ENCODE results near the gene ZMIZ1. TPM values are rescaled to one million over a fixed set of nuclear protein-coding genes. Genes with fewer than 3 reads are reported as not detected.

Gene ZMIZ1
- total RNA-seq, 2 experiments from 2014 or later: 38.3 to 41.6 TPM

- POLR2A ChIA-PET: no interaction called here
- CTCF ChIA-PET: interaction anchor here (1.0 kb wide), 1 partner anchor 15 kb away, joined by 3 read pairs; no protein-coding TSS in a partner anchor
Observed at GRCh38 chr10:79158004-79158340, 89.2 kb downstream of the ZMIZ1 start.

GRCh38 chr10:79158402-79159097, 89.8 kb downstream of the ZMIZ1 start:
- ChIA-PET CTCF (interaction anchor here (1.0 kb wide), 1 partner anchor 14 kb away, joined by 3 read pairs; no protein-coding TSS in a partner anchor), POLR2A (no interaction called here)

DNA sequence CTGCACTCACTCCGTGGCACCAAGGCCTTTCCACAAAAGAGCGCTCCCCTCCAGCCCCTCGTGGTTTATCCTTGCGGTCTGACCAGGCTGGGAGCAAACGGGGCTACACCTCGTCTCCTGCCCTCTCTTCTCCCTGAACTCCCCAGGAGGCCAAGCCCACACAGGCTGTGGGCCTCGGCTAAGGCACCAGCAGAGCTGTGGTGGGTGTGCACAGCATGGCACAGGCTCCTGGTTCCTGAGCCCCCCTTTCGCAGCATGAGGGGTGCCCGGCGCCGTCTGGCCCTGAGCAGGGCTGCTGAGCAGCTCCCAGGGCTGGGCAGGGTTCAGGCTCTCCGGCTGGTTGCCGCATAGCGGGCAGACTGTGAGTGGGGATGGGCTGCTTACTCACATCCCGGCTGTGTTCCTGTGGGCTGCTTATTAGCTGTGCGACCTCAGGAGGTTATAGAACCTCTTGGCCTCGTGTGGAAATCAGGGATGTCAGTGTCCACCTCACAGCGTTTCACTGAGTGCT, 90.4 kb downstream of the ZMIZ1 start:
- CTCF ChIA-PET: no interaction called here
- POLR2A ChIA-PET: no interaction called here

GRCh38 chr10:79159785-79160184, 91.0 kb downstream of the ZMIZ1 start:
- ChIA-PET POLR2A (interaction anchor here (0.5 kb wide), 1 partner anchor 198 kb away, joined by 4 read pairs; no protein-coding TSS in a partner anchor), CTCF (no interaction called here)

- CTCF ChIA-PET: no interaction called here
- POLR2A ChIA-PET: interaction anchor here (0.5 kb wide), 1 partner anchor 197 kb away, joined by 4 read pairs; no protein-coding TSS in a partner anchor
Observed at GRCh38 chr10:79160191-79160590, 91.4 kb downstream of the ZMIZ1 start.

GRCh38 chr10:79161557-79161956, 92.8 kb downstream of the ZMIZ1 start:
- CTCF ChIA-PET: no interaction called here
- POLR2A ChIA-PET: no interaction called here

- CTCF ChIA-PET: no interaction called here
- POLR2A ChIA-PET: no interaction called here
Observed at GRCh38 chr10:79162022-79162421, 93.3 kb downstream of the ZMIZ1 start.

GRCh38 chr10:79162861-79163665, 94.3 kb downstream of the ZMIZ1 start:
- POLR2A ChIA-PET: no interaction called here
- CTCF ChIA-PET: interaction anchor here (1.7 kb wide), 1 partner anchor 33 kb away, joined by 6 read pairs; no protein-coding TSS in a partner anchor

GRCh38 chr10:79163666-79163975, 94.9 kb downstream of the ZMIZ1 start:
- CTCF ChIA-PET: interaction anchor here (1.7 kb wide), 1 partner anchor 32 kb away, joined by 6 read pairs; no protein-coding TSS in a partner anchor
- POLR2A ChIA-PET: no interaction called here

DNA sequence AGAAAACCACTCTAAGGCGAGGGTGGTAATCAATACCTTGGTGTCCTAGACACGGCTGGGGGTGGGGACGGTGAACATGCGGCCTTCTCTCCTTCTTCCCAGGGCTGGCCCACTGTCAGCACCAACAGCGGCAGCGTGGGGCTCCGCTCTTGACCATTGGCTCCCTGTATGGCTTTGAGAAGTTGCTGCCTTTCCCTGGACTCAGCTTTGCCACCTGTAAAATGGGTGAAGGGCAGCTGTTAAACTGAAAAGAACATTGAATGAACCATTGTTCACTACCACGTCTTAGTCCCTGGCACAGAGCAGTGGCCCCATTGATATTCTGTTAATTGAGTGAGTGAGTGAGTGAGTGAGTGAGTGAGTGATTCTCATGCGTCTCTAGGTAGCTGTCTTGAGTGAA, 95.3 kb downstream of the ZMIZ1 start:
- ChIA-PET POLR2A (no interaction called here), CTCF (interaction anchor here (1.7 kb wide), 1 partner anchor 32 kb away, joined by 6 read pairs; no protein-coding TSS in a partner anchor)

GRCh38 chr10:79165070-79165778, 96.5 kb downstream of the ZMIZ1 start:
- CTCF ChIA-PET: no interaction called here
- POLR2A ChIA-PET: no interaction called here

DNA sequence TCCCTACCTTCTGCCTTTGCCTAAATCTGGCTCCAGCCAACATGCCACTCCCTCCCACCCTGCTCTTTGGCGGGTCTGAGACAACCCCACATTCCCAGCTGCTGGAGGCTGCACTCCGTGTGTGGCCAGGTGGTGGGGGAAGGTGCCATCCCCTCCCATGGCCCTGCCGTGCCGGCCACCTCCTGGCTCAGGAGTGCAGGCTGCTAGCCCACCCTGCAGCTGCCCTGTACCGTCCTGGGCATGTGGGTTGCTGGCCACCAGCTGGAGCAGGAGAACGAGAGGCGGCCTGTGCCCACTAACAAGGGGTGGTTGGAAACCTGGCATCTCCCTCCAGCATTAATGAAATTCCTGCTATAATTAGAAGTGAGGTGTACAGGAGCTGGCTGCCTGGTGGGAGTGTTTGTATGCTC, 97.6 kb downstream of the ZMIZ1 start:
- ChIA-PET CTCF (no interaction called here), POLR2A (no interaction called here)

GRCh38 chr10:79166741-79167140, 98.0 kb downstream of the ZMIZ1 start:
- ChIA-PET POLR2A (no interaction called here), CTCF (no interaction called here)

DNA sequence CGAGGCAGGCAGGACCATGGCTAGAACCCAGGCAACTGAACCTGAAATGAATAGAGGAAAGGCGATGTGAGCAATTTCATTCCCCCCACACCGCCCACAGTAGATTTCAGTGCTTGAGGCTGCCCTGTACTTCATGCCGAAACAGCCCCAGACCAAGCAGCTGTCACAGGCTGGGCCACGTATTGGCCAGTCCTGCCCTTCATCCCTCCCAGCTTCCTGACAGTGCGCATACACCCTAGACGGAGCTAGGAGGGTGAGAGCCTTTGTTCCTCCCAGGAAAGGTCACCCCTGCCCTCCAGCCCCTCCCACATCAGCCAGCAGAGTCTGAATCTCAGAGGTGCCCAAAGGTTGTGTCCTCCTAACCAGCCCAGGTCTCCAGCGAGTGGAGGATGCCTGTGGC, 98.8 kb downstream of the ZMIZ1 start:
- ChIA-PET CTCF (no interaction called here), POLR2A (no interaction called here)

GRCh38 chr10:79168210-79168609, 99.4 kb downstream of the ZMIZ1 start:
- ChIA-PET POLR2A (no interaction called here), CTCF (interaction anchor here (0.9 kb wide), 1 partner anchor 27 kb away, joined by 3 read pairs; no protein-coding TSS in a partner anchor)

DNA sequence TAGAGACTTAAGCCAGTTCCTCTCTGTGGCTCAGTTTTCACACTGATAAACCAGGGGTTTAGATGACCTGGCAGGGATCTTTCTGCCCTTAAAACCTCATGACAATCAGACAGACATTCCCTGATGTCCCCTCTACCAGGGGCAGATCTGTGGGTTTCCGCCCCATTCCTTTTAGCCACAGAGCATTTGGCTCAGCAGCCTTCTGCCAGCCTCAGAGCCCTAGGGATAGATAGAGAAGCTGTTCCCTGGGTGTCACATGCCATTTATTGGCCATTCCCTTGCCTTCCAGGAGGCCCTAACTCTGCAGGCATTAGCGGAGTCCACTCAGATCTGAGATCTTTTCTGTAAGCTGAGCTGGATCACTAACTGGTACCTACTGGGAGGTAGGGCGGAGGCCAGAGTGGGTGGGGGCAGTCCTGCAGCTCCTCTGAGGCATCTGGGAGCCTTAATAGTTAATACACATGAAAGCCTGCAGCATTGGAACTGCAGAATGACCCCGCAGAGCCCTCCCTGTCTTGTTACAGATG, 101.5 kb downstream of the ZMIZ1 start:
- ChIA-PET POLR2A (no interaction called here), CTCF (no interaction called here)

GRCh38 chr10:79170993-79171392, 102.2 kb downstream of the ZMIZ1 start:
- ChIA-PET CTCF (no interaction called here), POLR2A (no interaction called here)

- ChIA-PET CTCF (interaction anchor here (1.1 kb wide), 1 partner anchor 24 kb away, joined by 3 read pairs; no protein-coding TSS in a partner anchor), POLR2A (no interaction called here)
Observed at GRCh38 chr10:79171504-79171903, 102.7 kb downstream of the ZMIZ1 start.

DNA sequence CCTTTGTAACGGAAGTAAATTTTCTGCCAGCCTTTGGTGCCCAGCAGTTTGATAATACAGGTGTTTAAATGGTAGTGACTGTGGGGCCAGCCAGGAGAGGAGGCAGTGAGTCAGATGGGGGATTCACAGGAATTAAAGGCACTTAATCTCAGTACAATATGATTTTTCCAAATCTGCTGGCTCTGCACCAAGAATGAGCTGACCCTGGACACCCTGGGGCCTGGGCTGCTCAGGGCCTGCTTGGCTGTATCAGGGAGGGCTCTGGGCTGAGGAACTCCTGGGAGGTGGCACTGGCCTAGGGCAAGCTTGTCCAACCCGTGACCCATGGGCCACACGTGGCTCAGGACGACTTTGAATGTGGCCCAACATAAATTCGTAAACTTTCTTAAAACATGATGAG, 104.1 kb downstream of the ZMIZ1 start:
- CTCF ChIA-PET: interaction anchor here (1.0 to 1.1 kb wide), 2 partner anchors 15 to 23 kb away, joined by 3 read pairs; no protein-coding TSS in a partner anchor
- POLR2A ChIA-PET: no interaction called here

- ChIA-PET POLR2A (no interaction called here), CTCF (no interaction called here)
Observed at GRCh38 chr10:79173582-79174262, 105.0 kb downstream of the ZMIZ1 start.
